ENCODE data around the gene OR2A5. TPM values are rescaled to one million over a fixed set of nuclear protein-coding genes. Genes with fewer than 3 reads are reported as not detected.

Gene OR2A5
- total RNA-seq, 3 donors from 2014 or later (not counting 1 experiment from before 2014, with no cell fraction given), result not detected

- Histone ChIP-seq H3K4me3 (ENCODE audit: low read length) (no peak overlapping the region), H3K27me3 (ENCODE audit: control insufficient read depth, insufficient read depth, low read length) (no peaks in the 10 kb centered on the region), H3K9me3 (ENCODE audit: control insufficient read depth, insufficient read depth, low read length) (no peaks in the 10 kb centered on the region), H3K4me1 (ENCODE audit: control insufficient read depth, insufficient read depth, low read length) (no peaks in the 10 kb centered on the region), H3K36me3 (ENCODE audit: control insufficient read depth, insufficient read depth, low read length) (no peaks in the 10 kb centered on the region), H3K27ac (ENCODE audit: low read length) (no peak overlapping the region)
- Mint-ChIP-seq H3K9me3 (peaks cover 0 to 2% of the 10 kb centered on the region in 2 donors), H3K4me1 (no peaks in the 10 kb centered on the region), H3K27me3 (ENCODE audit: low read depth in 2 of 2) (peaks cover 5 to 6% of the 10 kb centered on the region in 2 donors), H3K36me3 (no peaks in the 10 kb centered on the region), H3K27ac (no peak overlapping the region), H3K4me3 (no peak overlapping the region)
- DNase-seq (no peak), ATAC-seq (no peak)
- intact Hi-C loops (cut with micrococcal nuclease), result no loop called here
- TF ChIP-seq, protein P1, sequence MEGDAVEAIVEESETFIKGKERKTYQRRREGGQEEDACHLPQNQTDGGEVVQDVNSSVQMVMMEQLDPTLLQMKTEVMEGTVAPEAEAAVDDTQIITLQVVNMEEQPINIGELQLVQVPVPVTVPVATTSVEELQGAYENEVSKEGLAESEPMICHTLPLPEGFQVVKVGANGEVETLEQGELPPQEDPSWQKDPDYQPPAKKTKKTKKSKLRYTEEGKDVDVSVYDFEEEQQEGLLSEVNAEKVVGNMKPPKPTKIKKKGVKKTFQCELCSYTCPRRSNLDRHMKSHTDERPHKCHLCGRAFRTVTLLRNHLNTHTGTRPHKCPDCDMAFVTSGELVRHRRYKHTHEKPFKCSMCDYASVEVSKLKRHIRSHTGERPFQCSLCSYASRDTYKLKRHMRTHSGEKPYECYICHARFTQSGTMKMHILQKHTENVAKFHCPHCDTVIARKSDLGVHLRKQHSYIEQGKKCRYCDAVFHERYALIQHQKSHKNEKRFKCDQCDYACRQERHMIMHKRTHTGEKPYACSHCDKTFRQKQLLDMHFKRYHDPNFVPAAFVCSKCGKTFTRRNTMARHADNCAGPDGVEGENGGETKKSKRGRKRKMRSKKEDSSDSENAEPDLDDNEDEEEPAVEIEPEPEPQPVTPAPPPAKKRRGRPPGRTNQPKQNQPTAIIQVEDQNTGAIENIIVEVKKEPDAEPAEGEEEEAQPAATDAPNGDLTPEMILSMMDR (IDR thresholded peaks at IDR 0.05), result no peak
- WGBS (ENCODE audit: insufficient coverage), result 39% methylated on average over 3 of the region's 3 CpGs
Measured at GRCh38 chr7:144063710-144064109, 15.0 kb downstream of the OR2A5 start.

DNA sequence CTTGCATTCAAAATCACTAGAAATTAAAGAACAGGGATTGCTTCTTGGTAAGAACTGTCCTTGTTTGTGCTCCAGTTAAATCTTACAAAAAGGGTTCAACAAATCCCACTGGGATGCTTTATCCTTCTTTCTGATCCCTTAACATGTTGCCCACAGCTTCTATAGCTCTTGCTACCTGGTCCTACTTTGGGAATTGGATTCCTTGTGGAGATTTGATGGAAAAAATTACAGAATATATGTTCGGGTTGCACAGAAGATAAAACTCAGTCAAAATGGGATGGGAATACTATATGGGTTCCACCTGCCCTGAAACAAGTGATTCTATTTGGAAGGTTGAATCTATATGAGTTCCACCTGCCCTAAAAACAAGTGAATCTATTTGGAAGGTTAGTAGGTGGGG is 20.8 kb downstream of the OR2A5 start, which contains the start of gene OR2A25:
Gene OR2A25 (plus strand): TSS at position 301 of the 400 bp plus-strand sequence. CDS start 4,409 bp downstream, outside the sequence.
- H3K27me3 Mint-ChIP-seq (ENCODE audit: low read depth in 2 of 2), result no peaks in the 10 kb centered on the region
- intact Hi-C loops (cut with micrococcal nuclease), result no loop called here
- no peak for ATAC-seq
- no peak within 1 kb of the TSS for H3K27ac Mint-ChIP-seq
- Histone ChIP-seq H3K27ac (ENCODE audit: low read length) (no peak within 1 kb of the TSS), H3K9me3 (ENCODE audit: control insufficient read depth, insufficient read depth, low read length) (no peaks in the 10 kb centered on the region), H3K4me1 (ENCODE audit: control insufficient read depth, insufficient read depth, low read length) (no peaks in the 10 kb centered on the region), H3K36me3 (ENCODE audit: control insufficient read depth, insufficient read depth, low read length) (no peaks in the 10 kb centered on the region), H3K27me3 (ENCODE audit: control insufficient read depth, insufficient read depth, low read length) (no peaks in the 10 kb centered on the region), H3K4me3 (ENCODE audit: low read length) (no peak within 1 kb of the TSS)
- WGBS (ENCODE audit: insufficient coverage), result 72% methylated on average over 1 of the region's 1 CpG
- H3K9me3 Mint-ChIP-seq, result no peaks in the 10 kb centered on the region
- H3K4me1 Mint-ChIP-seq, result no peaks in the 10 kb centered on the region
- TF ChIP-seq, protein P1 (IDR thresholded peaks at IDR 0.05), result no peak
- no peak within 1 kb of the TSS for H3K4me3 Mint-ChIP-seq
- no peak for DNase-seq
- no peaks in the 10 kb centered on the region for H3K36me3 Mint-ChIP-seq

- H3K9me3 ChIP-seq (ENCODE audit: control insufficient read depth, insufficient read depth, low read length), result no peaks in the 10 kb centered on the region
- H3K4me3 ChIP-seq (ENCODE audit: low read length), result no peak overlapping the region
- Mint-ChIP-seq H3K27me3 (ENCODE audit: low read depth in 2 of 2) (no peaks in the 10 kb centered on the region), H3K4me1 (no peaks in the 10 kb centered on the region), H3K27ac (no peak overlapping the region), H3K9me3 (no peaks in the 10 kb centered on the region), H3K4me3 (no peak overlapping the region), H3K36me3 (no peaks in the 10 kb centered on the region)
- 93% methylated on average over 2 of the region's 2 CpGs for WGBS (ENCODE audit: insufficient coverage)
- H3K27ac ChIP-seq (ENCODE audit: low read length), result no peak overlapping the region
- TF ChIP-seq, protein P1 (IDR thresholded peaks at IDR 0.05), result no peak
- ATAC-seq, result no peak
- no peak for DNase-seq
- H3K4me1 ChIP-seq (ENCODE audit: control insufficient read depth, insufficient read depth, low read length), result no peaks in the 10 kb centered on the region
- H3K27me3 ChIP-seq (ENCODE audit: control insufficient read depth, insufficient read depth, low read length), result no peaks in the 10 kb centered on the region
- intact Hi-C loops (cut with micrococcal nuclease), result no loop called here
- no peaks in the 10 kb centered on the region for H3K36me3 ChIP-seq (ENCODE audit: control insufficient read depth, insufficient read depth, low read length)
Measured at GRCh38 chr7:144069953-144070352, 21.2 kb downstream of the OR2A5 start.

DNA sequence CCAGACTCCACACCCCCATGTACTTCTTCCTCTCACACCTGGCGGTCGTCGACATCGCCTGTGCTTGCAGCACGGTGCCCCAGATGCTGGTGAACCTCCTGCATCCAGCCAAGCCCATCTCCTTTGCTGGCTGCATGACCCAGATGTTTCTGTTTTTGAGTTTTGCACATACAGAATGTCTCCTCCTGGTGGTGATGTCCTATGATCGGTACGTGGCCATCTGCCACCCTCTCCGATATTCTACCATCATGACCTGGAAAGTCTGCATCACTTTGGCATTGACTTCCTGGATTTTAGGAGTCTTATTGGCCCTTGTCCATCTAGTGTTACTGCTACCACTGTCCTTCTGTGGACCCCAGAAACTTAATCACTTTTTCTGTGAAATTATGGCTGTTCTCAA is 25.6 kb downstream of the OR2A5 start:
- Mint-ChIP-seq H3K4me3 (no peak overlapping the region), H3K27me3 (ENCODE audit: low read depth in 2 of 2) (no peaks in the 10 kb centered on the region), H3K27ac (no peak overlapping the region), H3K9me3 (peaks cover 0 to 2% of the 10 kb centered on the region in 2 donors), H3K36me3 (no peaks in the 10 kb centered on the region), H3K4me1 (no peaks in the 10 kb centered on the region)
- H3K9me3 ChIP-seq (ENCODE audit: control insufficient read depth, insufficient read depth, low read length), result no peaks in the 10 kb centered on the region
- H3K36me3 ChIP-seq (ENCODE audit: control insufficient read depth, insufficient read depth, low read length), result no peaks in the 10 kb centered on the region
- no peaks in the 10 kb centered on the region for H3K27me3 ChIP-seq (ENCODE audit: control insufficient read depth, insufficient read depth, low read length)
- TF ChIP-seq, protein P1 (IDR thresholded peaks at IDR 0.05), result no peak
- no peak overlapping the region for H3K27ac ChIP-seq (ENCODE audit: low read length)
- H3K4me3 ChIP-seq (ENCODE audit: low read length), result no peak overlapping the region
- 94% methylated on average over 8 of the region's 8 CpGs for WGBS (ENCODE audit: insufficient coverage)
- intact Hi-C loops (cut with micrococcal nuclease), result no loop called here
- no peak for DNase-seq
- H3K4me1 ChIP-seq (ENCODE audit: control insufficient read depth, insufficient read depth, low read length), result no peaks in the 10 kb centered on the region
- no peak for ATAC-seq
